Limb (tissue), 2 donors: ENCODE data around the gene MRNIP.
"Not testable (repeated sequence)": the region's sequence is repeated elsewhere in the genome, so short reads cannot be mapped to it uniquely, and the experiment has no call there.

Experiments
- DNase-seq, 2 donors: peaks; one replicate each; pipeline ENCODE4 v3.0.0-alpha.2; 2016; ENCODE audit errors: extremely low spot score in 2 of 2

MRNIP gene

GRCh38 chr5:179793468-179794139 is 65.0 kb downstream of the MRNIP start, which contains the start of gene LTC4S:
LTC4S (plus strand) TSS chr5:179793986; CDS start chr5:179794081, 95 bp downstream.
- peak; percentile 34 to 59 for DNase-seq

- DNase-seq = peak in 1 of 2 donors; percentile 31
Observed at GRCh38 chr5:179792612-179793467, 65.8 kb downstream of the MRNIP start.

- peak in 1 of 2 donors; percentile 29 for DNase-seq
Observed at GRCh38 chr5:179791881-179792611, 66.6 kb downstream of the MRNIP start.

GRCh38 chr5:179789278-179789677 is 69.3 kb downstream of the MRNIP start:
- DNase-seq = not testable (repeated sequence)

GRCh38 chr5:179788193-179788854 is 70.3 kb downstream of the MRNIP start:
- no peak for DNase-seq
